Colon (tissue), 2 donors: ENCODE data around the gene VEGFB.

Experiments used
- FAIRE-seq: peaks from 2 replicates; lab custom pipeline; 2012; peaks lifted over from hg19 to GRCh38; lab: Jason Lieb, UNC
- donor health status: control.
- donor health status: control.

VEGFB gene

GRCh38 chr11:64284048-64284961 is 49.9 kb downstream of the VEGFB start, which contains the start of gene BAD:
TSS of gene BAD (minus strand) at chr11:64284665. CDS start at chr11:64284368, 297 bp downstream.
- no peak for FAIRE-seq

DNA sequence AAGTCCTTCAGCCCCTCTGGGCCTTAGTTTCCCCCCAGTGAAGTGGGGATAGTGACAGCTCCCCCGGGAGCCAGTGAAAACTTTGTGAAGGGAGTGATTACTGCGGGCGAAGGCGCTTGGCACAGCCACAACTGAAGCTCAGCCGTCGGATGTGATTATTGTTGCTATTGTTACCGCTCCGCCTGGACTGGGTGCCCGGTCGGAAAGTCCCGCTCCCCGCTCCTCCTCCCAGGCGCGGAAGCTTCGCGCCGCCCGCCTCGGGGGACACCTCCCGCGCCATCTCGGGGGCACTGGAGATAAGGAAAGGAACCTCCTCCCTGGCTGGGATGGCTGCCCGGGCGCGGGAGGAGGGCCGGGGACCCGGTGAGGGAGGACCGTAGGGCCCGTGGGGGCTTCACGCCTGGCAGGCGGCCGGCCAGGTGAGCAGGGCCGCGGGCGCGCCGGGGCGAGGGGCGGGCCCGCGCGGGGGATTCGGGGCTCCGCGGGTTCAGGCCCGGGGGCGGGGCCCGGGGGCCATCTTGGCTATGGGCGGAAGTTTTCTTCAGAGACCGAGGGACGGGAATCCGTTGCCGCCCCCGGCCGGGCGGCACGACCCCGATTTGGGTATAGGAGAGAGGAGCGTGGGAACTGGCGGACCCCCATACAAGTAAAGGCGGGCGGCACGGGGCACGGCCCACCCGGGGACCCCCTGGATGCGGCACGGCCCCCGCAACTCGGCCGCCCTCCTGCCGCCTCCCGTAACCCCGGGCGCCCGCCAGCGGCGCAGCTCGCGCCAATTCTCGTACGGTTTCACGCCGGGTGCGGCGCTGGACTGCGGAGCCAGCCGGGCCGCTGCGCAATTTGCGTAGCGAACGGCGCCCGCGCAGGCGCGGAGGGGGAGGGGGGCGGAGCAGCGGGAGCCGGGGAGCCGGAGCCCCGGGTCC is 50.8 kb downstream of the VEGFB start, which contains the start of gene GPR137:
Gene GPR137 (plus strand): TSS at position 887 of the 923 bp plus-strand sequence. CDS start 677 bp downstream, outside the sequence.
- no peak for FAIRE-seq

GRCh38 chr11:64285885-64286800 is 51.8 kb downstream of the VEGFB start:
- FAIRE-seq: no peak

GRCh38 chr11:64286801-64287159 is 52.4 kb downstream of the VEGFB start:
- FAIRE-seq: no peak

- no peak for FAIRE-seq
Observed at GRCh38 chr11:64287676-64288352, 53.4 kb downstream of the VEGFB start.

GRCh38 chr11:64288353-64288750 is 54.0 kb downstream of the VEGFB start:
- FAIRE-seq: no peak
